Measurements from ENCODE around the gene GLG1.
"Not testable (repeated sequence)": the region's sequence is repeated elsewhere in the genome, so short reads cannot be mapped to it uniquely, and the experiment has no call there.

GLG1 gene

GRCh38 chr16:74438492-74438979 is 168.4 kb downstream of the GLG1 start:
- FAIRE-seq, result no peak

GRCh38 chr16:74431516-74431915 is 175.4 kb downstream of the GLG1 start:
- no peak for FAIRE-seq

- FAIRE-seq, result not testable (repeated sequence)
These were observed 176.7 kb downstream of the GLG1 start for GRCh38 chr16:74430036-74430712.

GRCh38 chr16:74428493-74428892 is 178.4 kb downstream of the GLG1 start:
- FAIRE-seq, result not testable (repeated sequence)

- not testable (repeated sequence) for FAIRE-seq
These were observed 181.2 kb downstream of the GLG1 start for GRCh38 chr16:74425751-74426150.

- not testable (repeated sequence) for FAIRE-seq
These were observed 183.2 kb downstream of the GLG1 start for GRCh38 chr16:74423721-74424120.

- FAIRE-seq, result not testable (repeated sequence)
These were observed 184.8 kb downstream of the GLG1 start for GRCh38 chr16:74422086-74422485.

- FAIRE-seq, result not testable (repeated sequence)
These were observed 185.5 kb downstream of the GLG1 start for GRCh38 chr16:74421482-74421785.

- not testable (repeated sequence) for FAIRE-seq
These were observed 186.1 kb downstream of the GLG1 start, which contains the start of gene CLEC18B for GRCh38 chr16:74420612-74421481. CLEC18B (minus strand) TSS chr16:74421478; CDS start chr16:74421270, 208 bp downstream.

- FAIRE-seq, result not testable (repeated sequence)
These were observed 187.1 kb downstream of the GLG1 start for GRCh38 chr16:74419811-74420210.

GRCh38 chr16:74417897-74418296 is 189.0 kb downstream of the GLG1 start:
- FAIRE-seq, result not testable (repeated sequence)

- FAIRE-seq, result not testable (repeated sequence)
These were observed 193.0 kb downstream of the GLG1 start for GRCh38 chr16:74413920-74414319.

GRCh38 chr16:74413485-74413884 is 193.4 kb downstream of the GLG1 start:
- not testable (repeated sequence) for FAIRE-seq

GRCh38 chr16:74412775-74413390 is 194.0 kb downstream of the GLG1 start:
- FAIRE-seq, result not testable (repeated sequence)

GRCh38 chr16:74412138-74412774 is 194.7 kb downstream of the GLG1 start:
- not testable (repeated sequence) for FAIRE-seq

GRCh38 chr16:74410981-74411380 is 195.9 kb downstream of the GLG1 start:
- FAIRE-seq, result not testable (repeated sequence)

GRCh38 chr16:74410057-74410957 is 196.6 kb downstream of the GLG1 start:
- FAIRE-seq, result not testable (repeated sequence)

GRCh38 chr16:74409185-74409981 is 197.5 kb downstream of the GLG1 start:
- not testable (repeated sequence) for FAIRE-seq

- FAIRE-seq, result not testable (repeated sequence)
These were observed 199.6 kb downstream of the GLG1 start for GRCh38 chr16:74407362-74407705.

GRCh38 chr16:74406600-74407361 is 200.1 kb downstream of the GLG1 start:
- FAIRE-seq, result not testable (repeated sequence)

All from TTC549 (cell line).